ENCODE results near the gene AMDHD2. TPM values are rescaled to one million over a fixed set of nuclear protein-coding genes. Genes with fewer than 3 reads are reported as not detected.
A peak's percentile ranks its signal among the peaks of the same experiment; 100 is the strongest.

AMDHD2 gene
- total and polyA plus RNA-seq, 2 of the 13 experiments (the other 11 are each of a cell fraction or from before 2014, with no cell fraction given): 33.5 to 39.1 TPM

- H3K36me3 ChIP-seq (replicated peaks in 1 of 2; ENCODE audit: control insufficient read depth in 1 of 2, insufficient read depth in 2 of 2, low read length in 2 of 2): peaks cover 12 to 38% of the 10 kb centered on the region in 2 experiments
- H3K9ac ChIP-seq (ENCODE audit: insufficient read depth, low read depth, low read length): peak overlapping the region; percentile 56; the same call in 1 of the 2 replicates
- ChIA-PET POLR2A (interaction anchor here (1.2 to 1.3 kb wide), 2 partner anchors 10 to 18 kb away, joined by 3 to 10 read pairs; partner anchors contain the start of gene AMDHD2), CTCF (ENCODE audit: low intra/inter-chr PET ratio, low total read pairs) (no interaction called here)
- in situ Hi-C loops (cut with HindIII; ENCODE audit: extremely low pct_ligation_motif_present, low pct_unique_long_range_greater_than_20kb): no loop called here
- WGBS (ENCODE audit: low lambda C conversion rate): 93% methylated on average over 7 of the region's 14 CpGs
- H3K27ac ChIP-seq (ENCODE audit: extremely low read length, insufficient read depth, low read length): peak overlapping the region; percentile 65
- no peak for FAIRE-seq
- H3K4me3 ChIP-seq (replicated peaks in 1 of 3; ENCODE audit: insufficient read depth in 1 of 3, low read depth in 2 of 3, low read length in 3 of 3): no peak overlapping the region
- peaks cover 59% of the 10 kb centered on the region for H3K4me1 ChIP-seq (ENCODE audit: insufficient read depth, low read length)
- peaks cover 15% of the 10 kb centered on the region for H3K79me2 ChIP-seq (ENCODE audit: insufficient read depth, low read length)
- no TSS peak for BruUV-seq (replicated peaks)
- H3K27me3 ChIP-seq (ENCODE audit: control insufficient read depth in 1 of 2, insufficient read depth in 2 of 2, low read length in 2 of 2): no peaks in the 10 kb centered on the region
- DNase-seq (ENCODE audit: low spot score): no peak
- ATAC-seq: no peak
- H3K4me2 ChIP-seq (ENCODE audit: low read depth, low read length): no peak overlapping the region
- H2AFZ ChIP-seq (ENCODE audit: low read length): no peak overlapping the region
- H4K20me1 ChIP-seq (ENCODE audit: insufficient read depth, low read length): no peaks in the 10 kb centered on the region
- intact Hi-C loops (cut with micrococcal nuclease; ENCODE audit: unreplicated experiment): no loop called here
- no peaks in the 10 kb centered on the region for H3K9me3 ChIP-seq (ENCODE audit: low read length)
- 0 out of 2 replicates have a peak, but pooled peaks have one; percentile 29 for TF ChIP-seq PAF1 (CRISPR knock-in tag; IDR thresholded peaks at IDR 0.05)
- no peak for TF ChIP-seq SALL2 (CRISPR knock-in tag; IDR thresholded peaks at IDR 0.05)
- TF ChIP-seq PCBP1 (IDR thresholded peaks at IDR 0.05; ENCODE audit: borderline replicate concordance, low read depth, low read length): 0 out of 2 replicates have a peak, but pooled peaks have one; percentile 4
- no peak for TF ChIP-seq RNF219 (CRISPR knock-in tag; IDR thresholded peaks at IDR 0.05)
- TF ChIP-seq, protein P1, sequence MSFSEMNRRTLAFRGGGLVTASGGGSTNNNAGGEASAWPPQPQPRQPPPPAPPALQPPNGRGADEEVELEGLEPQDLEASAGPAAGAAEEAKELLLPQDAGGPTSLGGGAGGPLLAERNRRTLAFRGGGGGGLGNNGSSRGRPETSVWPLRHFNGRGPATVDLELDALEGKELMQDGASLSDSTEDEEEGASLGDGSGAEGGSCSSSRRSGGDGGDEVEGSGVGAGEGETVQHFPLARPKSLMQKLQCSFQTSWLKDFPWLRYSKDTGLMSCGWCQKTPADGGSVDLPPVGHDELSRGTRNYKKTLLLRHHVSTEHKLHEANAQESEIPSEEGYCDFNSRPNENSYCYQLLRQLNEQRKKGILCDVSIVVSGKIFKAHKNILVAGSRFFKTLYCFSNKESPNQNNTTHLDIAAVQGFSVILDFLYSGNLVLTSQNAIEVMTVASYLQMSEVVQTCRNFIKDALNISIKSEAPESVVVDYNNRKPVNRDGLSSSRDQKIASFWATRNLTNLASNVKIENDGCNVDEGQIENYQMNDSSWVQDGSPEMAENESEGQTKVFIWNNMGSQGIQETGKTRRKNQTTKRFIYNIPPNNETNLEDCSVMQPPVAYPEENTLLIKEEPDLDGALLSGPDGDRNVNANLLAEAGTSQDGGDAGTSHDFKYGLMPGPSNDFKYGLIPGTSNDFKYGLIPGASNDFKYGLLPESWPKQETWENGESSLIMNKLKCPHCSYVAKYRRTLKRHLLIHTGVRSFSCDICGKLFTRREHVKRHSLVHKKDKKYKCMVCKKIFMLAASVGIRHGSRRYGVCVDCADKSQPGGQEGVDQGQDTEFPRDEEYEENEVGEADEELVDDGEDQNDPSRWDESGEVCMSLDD (CRISPR knock-in tag; IDR thresholded peaks at IDR 0.05; ENCODE audit: borderline replicate concordance): no peak
- TF ChIP-seq POLR2A (IDR thresholded peaks at IDR 0.05; ENCODE audit: insufficient read depth in 1 of 2, low read depth in 2 of 2, low read length in 2 of 2): peak in 1 of 2 experiments; percentile 43; a peak in 1 of 4 replicates
- no peak for TF ChIP-seq ZNF274 (CRISPR knock-in tag; IDR thresholded peaks at IDR 0.05)
- 0 out of 2 replicates have a peak, but pooled peaks have one; percentile 6 for TF ChIP-seq REPIN1 (CRISPR knock-in tag; IDR thresholded peaks at IDR 0.05; ENCODE audit: borderline replicate concordance, low read depth)
- TF ChIP-seq BORCS8-MEF2B (CRISPR knock-in tag; IDR thresholded peaks at IDR 0.05): peak; percentile 9; the same call in 1 of the 2 replicates
- peak; percentile 69 for TF ChIP-seq AGO2 (optimal IDR thresholded peaks at IDR 0.05; ENCODE audit: low read depth, low read length)
- TF ChIP-seq ZNF788 (CRISPR knock-in tag; IDR thresholded peaks at IDR 0.05; ENCODE audit: borderline replicate concordance): no peak
- no peak for TF ChIP-seq ZNF75D (CRISPR knock-in tag; IDR thresholded peaks at IDR 0.05; ENCODE audit: borderline replicate concordance)
- no peak for TF ChIP-seq PATZ1 (CRISPR knock-in tag; IDR thresholded peaks at IDR 0.05)
- TF ChIP-seq, protein P2, sequence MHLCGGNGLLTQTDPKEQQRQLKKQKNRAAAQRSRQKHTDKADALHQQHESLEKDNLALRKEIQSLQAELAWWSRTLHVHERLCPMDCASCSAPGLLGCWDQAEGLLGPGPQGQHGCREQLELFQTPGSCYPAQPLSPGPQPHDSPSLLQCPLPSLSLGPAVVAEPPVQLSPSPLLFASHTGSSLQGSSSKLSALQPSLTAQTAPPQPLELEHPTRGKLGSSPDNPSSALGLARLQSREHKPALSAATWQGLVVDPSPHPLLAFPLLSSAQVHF (CRISPR knock-in tag; IDR thresholded peaks at IDR 0.05): peak; percentile 24; the same call in 1 of the 2 replicates
- no peak for TF ChIP-seq FOXA3 (CRISPR knock-in tag; IDR thresholded peaks at IDR 0.05)
Observed at GRCh38 chr16:2530629-2531318, 10.6 kb downstream of the AMDHD2 start.
